ENCODE results near the gene ZNF296. TPM values are rescaled to one million over a fixed set of nuclear protein-coding genes. Genes with fewer than 3 reads are reported as not detected.

Gene ZNF296
- total RNA-seq, 1 donor from 2014 or later: not detected

DNA sequence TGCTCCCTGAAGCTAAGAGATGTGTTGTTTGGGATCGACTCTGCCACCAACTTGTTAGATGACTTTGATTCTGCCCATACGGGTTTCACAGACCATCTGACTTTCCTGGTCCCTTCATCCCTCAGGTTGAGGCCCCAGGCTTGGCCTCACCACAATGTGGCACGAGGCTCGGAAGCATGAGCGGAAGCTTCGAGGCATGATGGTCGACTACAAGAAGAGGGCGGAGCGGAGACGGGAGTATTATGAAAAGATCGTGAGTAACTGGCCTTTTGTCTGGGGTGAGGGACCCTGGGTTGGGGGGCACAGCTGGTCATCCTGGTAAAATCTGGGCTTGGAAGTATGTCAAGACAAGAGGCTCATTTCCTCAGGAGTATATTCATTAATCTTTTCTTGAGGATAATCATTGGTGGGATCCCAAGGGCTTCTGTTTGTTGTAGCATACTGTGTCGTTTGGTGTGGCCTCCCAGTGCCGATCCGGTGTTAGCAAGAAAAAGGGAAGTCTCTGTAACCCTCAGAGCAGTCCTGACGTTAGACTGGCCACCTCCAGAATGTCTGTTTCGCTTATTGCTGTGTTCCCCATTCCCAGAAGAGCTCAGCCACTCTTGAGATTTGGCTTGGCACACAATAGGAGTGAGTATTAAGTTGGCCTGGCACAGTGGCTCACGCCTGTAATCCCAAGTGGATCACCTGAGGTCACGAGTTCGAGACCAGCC is 36.1 kb downstream of the ZNF296 start:
- DNase-seq: no peak
- TF ChIP-seq, protein P1, sequence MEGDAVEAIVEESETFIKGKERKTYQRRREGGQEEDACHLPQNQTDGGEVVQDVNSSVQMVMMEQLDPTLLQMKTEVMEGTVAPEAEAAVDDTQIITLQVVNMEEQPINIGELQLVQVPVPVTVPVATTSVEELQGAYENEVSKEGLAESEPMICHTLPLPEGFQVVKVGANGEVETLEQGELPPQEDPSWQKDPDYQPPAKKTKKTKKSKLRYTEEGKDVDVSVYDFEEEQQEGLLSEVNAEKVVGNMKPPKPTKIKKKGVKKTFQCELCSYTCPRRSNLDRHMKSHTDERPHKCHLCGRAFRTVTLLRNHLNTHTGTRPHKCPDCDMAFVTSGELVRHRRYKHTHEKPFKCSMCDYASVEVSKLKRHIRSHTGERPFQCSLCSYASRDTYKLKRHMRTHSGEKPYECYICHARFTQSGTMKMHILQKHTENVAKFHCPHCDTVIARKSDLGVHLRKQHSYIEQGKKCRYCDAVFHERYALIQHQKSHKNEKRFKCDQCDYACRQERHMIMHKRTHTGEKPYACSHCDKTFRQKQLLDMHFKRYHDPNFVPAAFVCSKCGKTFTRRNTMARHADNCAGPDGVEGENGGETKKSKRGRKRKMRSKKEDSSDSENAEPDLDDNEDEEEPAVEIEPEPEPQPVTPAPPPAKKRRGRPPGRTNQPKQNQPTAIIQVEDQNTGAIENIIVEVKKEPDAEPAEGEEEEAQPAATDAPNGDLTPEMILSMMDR (IDR thresholded peaks at IDR 0.05; ENCODE audit: borderline replicate concordance): no peak
- intact Hi-C loops (cut with micrococcal nuclease): no loop called here
- Histone ChIP-seq H3K36me3 (peaks cover 67% of the 10 kb centered on the region), H3K4me3 (peak overlapping the region; percentile 93), H3K27ac (replicated peaks) (peak overlapping the region; percentile 96), H3K4me1 (peaks cover 60% of the 10 kb centered on the region), H3K9me3 (replicated peaks) (no peaks in the 10 kb centered on the region), H3K27me3 (ENCODE audit: low read depth) (no peaks in the 10 kb centered on the region)

DNA sequence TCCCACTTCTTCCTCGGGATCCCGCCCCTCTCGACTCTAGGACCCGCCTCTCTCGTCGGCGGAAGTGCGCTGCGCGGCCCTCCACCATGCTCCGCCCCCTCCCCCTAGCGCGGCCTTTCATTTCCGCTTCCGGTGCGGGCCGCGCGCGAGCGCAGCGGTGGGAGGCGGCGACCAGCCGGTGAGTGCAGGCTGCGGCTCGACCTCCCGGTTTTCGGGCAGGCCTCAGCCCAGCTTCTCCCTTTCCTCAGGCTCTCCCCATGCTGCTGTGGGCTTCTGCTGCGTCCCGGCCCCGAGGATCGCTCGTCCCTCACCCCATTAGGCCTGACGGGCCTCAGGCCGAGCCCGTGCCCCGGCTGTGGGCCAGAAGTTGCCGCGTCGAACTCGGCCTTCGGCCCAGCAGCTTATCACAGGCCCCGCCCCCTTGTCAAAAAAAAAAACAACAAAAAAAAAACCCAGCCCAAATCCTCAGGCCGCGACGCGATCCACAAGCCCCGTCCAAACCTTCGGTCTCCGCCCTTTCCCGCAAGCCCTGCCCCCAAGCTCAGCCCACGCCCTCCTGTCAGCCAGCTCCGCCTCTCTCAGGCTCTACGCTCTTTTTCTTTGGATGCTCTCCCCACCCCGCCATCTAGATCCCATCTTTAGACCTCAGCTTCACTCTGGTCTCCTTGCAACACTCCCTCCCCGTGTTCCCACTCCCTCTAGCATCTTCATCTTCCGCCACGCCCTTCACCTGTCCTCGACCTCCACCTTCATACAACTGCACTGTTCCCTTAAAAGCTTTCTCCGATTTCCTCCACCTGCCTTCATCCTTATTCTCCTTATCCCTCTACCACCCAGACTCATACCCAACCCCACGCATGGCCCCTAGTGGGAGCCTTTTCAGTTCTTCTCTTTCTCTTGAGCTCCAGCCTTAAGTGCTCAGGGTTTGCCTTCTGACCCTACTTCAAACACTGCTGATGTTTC is 37.1 kb downstream of the ZNF296 start, which contains the start of gene CLASRP:
CLASRP (plus strand) TSS at position 115 of the 963 bp plus-strand sequence. CDS start 1,168 bp downstream, outside the sequence.
- H3K4me3 ChIP-seq: peak within 1 kb of the TSS; percentile 93
- peak within 1 kb of the TSS; percentile 96 for H3K27ac ChIP-seq (replicated peaks)
- H3K36me3 ChIP-seq: peaks cover 65% of the 10 kb centered on the region
- peak; percentile 92 for DNase-seq
- no peaks in the 10 kb centered on the region for H3K9me3 ChIP-seq (replicated peaks)
- intact Hi-C loops (cut with micrococcal nuclease): no loop called here
- TF ChIP-seq, protein P1 (IDR thresholded peaks at IDR 0.05; ENCODE audit: borderline replicate concordance): no peak
- H3K4me1 ChIP-seq: peaks cover 49% of the 10 kb centered on the region
- no peaks in the 10 kb centered on the region for H3K27me3 ChIP-seq (ENCODE audit: low read depth)

- Histone ChIP-seq H3K4me3 (no peak overlapping the region), H3K36me3 (peaks cover 61% of the 10 kb centered on the region), H3K4me1 (peaks cover 44% of the 10 kb centered on the region), H3K27me3 (ENCODE audit: low read depth) (no peaks in the 10 kb centered on the region), H3K9me3 (replicated peaks) (no peaks in the 10 kb centered on the region), H3K27ac (replicated peaks) (no peak overlapping the region)
- TF ChIP-seq, protein P1 (IDR thresholded peaks at IDR 0.05; ENCODE audit: borderline replicate concordance): no peak
- DNase-seq: no peak
- intact Hi-C loops (cut with micrococcal nuclease): no loop called here
Observed at GRCh38 chr19:45037393-45038169, 38.7 kb downstream of the ZNF296 start.

GRCh38 chr19:45035755-45036154 is 40.5 kb downstream of the ZNF296 start:
- Histone ChIP-seq H3K4me1 (peaks cover 26% of the 10 kb centered on the region), H3K9me3 (replicated peaks) (no peaks in the 10 kb centered on the region), H3K27ac (replicated peaks) (no peak overlapping the region), H3K27me3 (ENCODE audit: low read depth) (no peaks in the 10 kb centered on the region), H3K36me3 (peaks cover 58% of the 10 kb centered on the region), H3K4me3 (no peak overlapping the region)
- intact Hi-C loops (cut with micrococcal nuclease): no loop called here
- no peak for DNase-seq
- TF ChIP-seq, protein P1 (IDR thresholded peaks at IDR 0.05; ENCODE audit: borderline replicate concordance): no peak

DNA sequence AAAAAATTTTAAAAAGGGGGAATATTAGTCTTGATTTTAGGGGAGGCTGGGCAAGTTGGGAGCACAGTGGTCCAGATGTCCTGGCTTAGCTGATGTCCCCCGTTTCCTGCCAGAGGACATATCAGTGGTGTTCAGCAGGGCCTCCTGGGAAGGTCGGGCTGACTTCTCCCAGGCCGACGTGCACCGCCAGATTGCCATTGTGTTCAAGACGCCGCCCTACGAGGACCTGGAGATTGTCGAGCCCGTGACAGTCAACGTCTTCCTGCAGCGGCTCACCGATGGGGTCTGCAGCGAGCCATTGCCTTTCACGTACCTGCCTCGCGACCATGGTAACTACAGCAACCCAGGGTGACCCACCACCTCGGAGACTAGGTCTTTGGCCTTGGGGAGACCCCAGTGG is 43.9 kb downstream of the ZNF296 start:
- peaks cover 74% of the 10 kb centered on the region for H3K36me3 ChIP-seq
- H3K4me1 ChIP-seq: no peaks in the 10 kb centered on the region
- no peaks in the 10 kb centered on the region for H3K27me3 ChIP-seq (ENCODE audit: low read depth)
- no peak overlapping the region for H3K4me3 ChIP-seq
- no peak overlapping the region for H3K27ac ChIP-seq (replicated peaks)
- no peaks in the 10 kb centered on the region for H3K9me3 ChIP-seq (replicated peaks)
- intact Hi-C loops (cut with micrococcal nuclease): no loop called here
- no peak for DNase-seq
- TF ChIP-seq, protein P1 (IDR thresholded peaks at IDR 0.05; ENCODE audit: borderline replicate concordance): no peak

Measured in left ventricle myocardium inferior (tissue), 1 donor.